ENCODE measurements around the gene ANKRD60.

ANKRD60 gene

GRCh38 chr20:58171796-58172425 lies 56.5 kb downstream of the ANKRD60 start:
- no peaks in the 10 kb centered on the region for H3K79me2 ChIP-seq (ENCODE audit: low read length)
- H3K9ac ChIP-seq (ENCODE audit: low read length), result no peak overlapping the region
- no peak overlapping the region for H3K4me2 ChIP-seq (ENCODE audit: low read length)
- H3K36me3 ChIP-seq (replicated peaks; ENCODE audit: low read depth, low read length), result no peaks in the 10 kb centered on the region
- H3K9me3 ChIP-seq (ENCODE audit: insufficient read depth, low read length), result no peaks in the 10 kb centered on the region
- no peaks in the 10 kb centered on the region for H3K4me1 ChIP-seq (ENCODE audit: low read length)
- H3K27ac ChIP-seq (ENCODE audit: low read length), result no peak overlapping the region
- H3K27me3 ChIP-seq (ENCODE audit: low read depth, low read length), result peaks cover 42% of the 10 kb centered on the region
- H2AFZ ChIP-seq (ENCODE audit: low read depth, low read length), result no peak overlapping the region
- TF ChIP-seq EZH2phosphoT487 (IDR thresholded peaks at IDR 0.05; ENCODE audit: low read depth), result no peak
- TF ChIP-seq CTCF (IDR thresholded peaks at IDR 0.05; ENCODE audit: low read depth, low read length), result no peak
- no peaks in the 10 kb centered on the region for H4K20me1 ChIP-seq (ENCODE audit: insufficient read depth, low read length)
- no peak overlapping the region for H3K4me3 ChIP-seq (ENCODE audit: low read length)

- peaks cover 55% of the 10 kb centered on the region for H3K27me3 ChIP-seq (ENCODE audit: low read depth, low read length)
- H3K9ac ChIP-seq (ENCODE audit: low read length), result no peak overlapping the region
- H3K4me2 ChIP-seq (ENCODE audit: low read length), result no peak overlapping the region
- H3K4me1 ChIP-seq (ENCODE audit: low read length), result no peaks in the 10 kb centered on the region
- no peak for TF ChIP-seq EZH2phosphoT487 (IDR thresholded peaks at IDR 0.05; ENCODE audit: low read depth)
- TF ChIP-seq CTCF (IDR thresholded peaks at IDR 0.05; ENCODE audit: low read depth, low read length), result no peak
- no peaks in the 10 kb centered on the region for H4K20me1 ChIP-seq (ENCODE audit: insufficient read depth, low read length)
- no peaks in the 10 kb centered on the region for H3K36me3 ChIP-seq (replicated peaks; ENCODE audit: low read depth, low read length)
- no peak overlapping the region for H2AFZ ChIP-seq (ENCODE audit: low read depth, low read length)
- no peak overlapping the region for H3K4me3 ChIP-seq (ENCODE audit: low read length)
- H3K79me2 ChIP-seq (ENCODE audit: low read length), result no peaks in the 10 kb centered on the region
- H3K27ac ChIP-seq (ENCODE audit: low read length), result no peak overlapping the region
- H3K9me3 ChIP-seq (ENCODE audit: insufficient read depth, low read length), result no peaks in the 10 kb centered on the region
Observed at GRCh38 chr20:58169450-58169849, 59.0 kb downstream of the ANKRD60 start.

- Histone ChIP-seq H3K36me3 (replicated peaks; ENCODE audit: low read depth, low read length) (no peaks in the 10 kb centered on the region), H4K20me1 (ENCODE audit: insufficient read depth, low read length) (no peaks in the 10 kb centered on the region), H3K9ac (ENCODE audit: low read length) (no peak overlapping the region), H3K9me3 (ENCODE audit: insufficient read depth, low read length) (no peaks in the 10 kb centered on the region), H2AFZ (ENCODE audit: low read depth, low read length) (no peak overlapping the region), H3K27me3 (ENCODE audit: low read depth, low read length) (peaks cover 58% of the 10 kb centered on the region), H3K79me2 (ENCODE audit: low read length) (no peaks in the 10 kb centered on the region), H3K4me1 (ENCODE audit: low read length) (no peaks in the 10 kb centered on the region), H3K4me2 (ENCODE audit: low read length) (no peak overlapping the region), H3K27ac (ENCODE audit: low read length) (no peak overlapping the region), H3K4me3 (ENCODE audit: low read length) (no peak overlapping the region)
- TF ChIP-seq EZH2phosphoT487 (IDR thresholded peaks at IDR 0.05; ENCODE audit: low read depth) (no peak), CTCF (IDR thresholded peaks at IDR 0.05; ENCODE audit: low read depth, low read length) (no peak)
Observed at GRCh38 chr20:58168843-58169242, 59.6 kb downstream of the ANKRD60 start.

GRCh38 chr20:58167759-58168158 lies 60.7 kb downstream of the ANKRD60 start:
- no peak overlapping the region for H3K9ac ChIP-seq (ENCODE audit: low read length)
- H2AFZ ChIP-seq (ENCODE audit: low read depth, low read length), result no peak overlapping the region
- H3K36me3 ChIP-seq (replicated peaks; ENCODE audit: low read depth, low read length), result no peaks in the 10 kb centered on the region
- no peak overlapping the region for H3K27ac ChIP-seq (ENCODE audit: low read length)
- TF ChIP-seq EZH2phosphoT487 (IDR thresholded peaks at IDR 0.05; ENCODE audit: low read depth), result no peak
- TF ChIP-seq CTCF (IDR thresholded peaks at IDR 0.05; ENCODE audit: low read depth, low read length), result no peak
- no peaks in the 10 kb centered on the region for H4K20me1 ChIP-seq (ENCODE audit: insufficient read depth, low read length)
- no peaks in the 10 kb centered on the region for H3K79me2 ChIP-seq (ENCODE audit: low read length)
- no peak overlapping the region for H3K4me3 ChIP-seq (ENCODE audit: low read length)
- H3K4me1 ChIP-seq (ENCODE audit: low read length), result no peaks in the 10 kb centered on the region
- H3K9me3 ChIP-seq (ENCODE audit: insufficient read depth, low read length), result no peaks in the 10 kb centered on the region
- H3K4me2 ChIP-seq (ENCODE audit: low read length), result no peak overlapping the region
- peaks cover 69% of the 10 kb centered on the region for H3K27me3 ChIP-seq (ENCODE audit: low read depth, low read length)

All from OCI-LY3 (cell line).